ENCODE results near the gene GALNT2.

The GALNT2 gene

GRCh38 chr1:230187290-230187689, 120.3 kb downstream of the GALNT2 start:
- no peak for DNase-seq (ENCODE audit: low spot score)

DNA sequence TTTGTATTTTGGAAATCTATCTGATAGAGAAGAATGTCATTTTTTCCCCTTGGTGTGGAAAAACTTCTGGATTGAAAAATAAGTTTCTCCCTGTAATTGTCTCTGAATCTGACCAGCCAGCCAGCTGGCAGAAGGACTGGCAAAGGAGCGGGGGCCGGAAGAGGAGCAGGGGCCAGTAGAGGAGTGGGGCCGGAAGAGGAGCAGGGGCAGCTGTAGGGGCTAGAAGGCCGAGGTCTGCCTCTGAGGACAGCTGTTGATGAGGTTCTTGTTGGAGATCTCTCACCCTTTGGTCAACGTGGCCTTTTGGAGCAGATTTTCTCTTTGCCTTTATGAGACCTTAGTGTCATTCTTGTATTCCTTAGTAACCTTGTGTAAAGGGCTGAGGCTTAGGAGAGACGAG, 121.8 kb downstream of the GALNT2 start:
- no peak for DNase-seq (ENCODE audit: low spot score)

DNA sequence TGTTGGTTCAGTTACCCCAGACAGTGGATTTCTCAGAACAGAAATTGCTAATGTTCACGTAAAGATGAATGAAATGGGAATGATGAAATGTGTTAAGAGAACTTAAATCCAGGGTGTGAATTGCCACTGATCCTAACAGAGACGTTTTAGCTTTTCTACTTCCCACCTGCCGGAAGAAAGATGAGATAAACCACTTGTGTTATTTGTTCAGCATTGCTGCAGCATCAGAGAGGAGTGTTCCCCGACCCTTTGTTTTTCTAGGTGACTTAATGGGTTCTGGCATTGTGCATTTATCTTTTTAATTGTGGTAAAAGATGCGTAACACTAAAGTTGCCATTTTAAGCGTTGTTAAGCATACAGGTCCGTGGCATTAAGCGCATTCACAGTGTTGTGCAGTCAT, 122.3 kb downstream of the GALNT2 start:
- no peak for DNase-seq (ENCODE audit: low spot score)

DNA sequence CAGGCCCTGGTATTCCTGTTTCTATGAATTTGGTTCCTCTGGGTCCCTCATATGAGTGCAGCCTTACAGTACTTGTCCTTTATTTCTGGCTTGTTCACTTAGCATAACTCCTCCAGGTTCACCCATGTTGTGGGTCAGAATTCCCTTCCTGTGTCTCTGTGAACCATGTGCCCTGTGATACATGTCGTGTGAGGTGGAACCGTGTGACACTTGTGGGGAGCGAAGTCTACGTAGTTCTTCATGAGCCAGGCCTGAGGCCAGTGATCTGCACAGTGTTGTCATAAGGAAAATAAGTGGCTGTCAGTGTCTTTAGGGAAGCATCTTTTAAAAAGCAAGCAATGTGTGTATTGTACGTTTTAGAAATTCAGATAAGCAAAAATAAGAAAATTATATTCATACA, 122.8 kb downstream of the GALNT2 start:
- no peak for DNase-seq (ENCODE audit: low spot score)

GRCh38 chr1:230191079-230191804, 124.2 kb downstream of the GALNT2 start:
- DNase-seq (ENCODE audit: low spot score), result no peak

- no peak for DNase-seq (ENCODE audit: low spot score)
These were observed 124.8 kb downstream of the GALNT2 start for GRCh38 chr1:230191855-230192254.

DNA sequence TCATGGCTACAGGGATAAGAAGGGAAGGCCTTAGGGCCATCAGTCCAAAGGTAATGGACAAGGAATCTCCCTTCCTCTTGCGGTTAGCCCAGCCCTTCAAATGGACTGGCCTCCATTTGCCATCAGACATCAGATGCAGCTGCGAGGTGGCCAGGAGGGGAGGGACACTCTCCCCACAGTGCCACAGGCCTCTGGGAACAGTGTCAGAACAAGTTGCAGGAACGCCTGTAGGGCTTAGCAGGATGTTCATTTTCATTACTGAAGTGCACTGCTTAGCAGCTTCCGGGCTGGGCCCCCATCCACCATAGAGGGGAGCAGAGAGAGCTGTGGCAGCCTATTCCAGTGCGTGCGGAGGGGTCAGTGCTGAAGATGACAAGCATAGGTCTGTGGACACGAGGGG, 127.5 kb downstream of the GALNT2 start:
- DNase-seq (ENCODE audit: low spot score), result no peak

DNA sequence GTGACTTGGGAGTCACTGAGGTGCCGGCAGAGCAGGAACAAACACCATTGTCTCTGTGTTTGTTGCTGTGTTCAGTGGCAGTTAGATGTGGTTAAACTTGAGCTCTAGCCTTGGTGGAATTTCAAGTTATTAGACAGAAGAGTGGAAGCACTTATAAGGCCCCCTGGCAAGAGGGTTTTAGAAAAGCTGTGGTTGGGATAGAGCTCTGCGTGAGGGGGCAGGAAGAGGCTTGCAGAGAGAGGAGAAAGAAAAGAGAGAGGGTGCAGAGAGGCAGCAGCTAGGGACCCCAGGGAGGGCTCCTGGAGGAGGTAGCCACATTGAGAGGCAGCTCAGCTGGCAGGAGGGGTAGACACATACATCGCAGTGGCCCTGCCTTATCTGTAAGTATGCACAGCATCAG, 128.2 kb downstream of the GALNT2 start:
- no peak for DNase-seq (ENCODE audit: low spot score)

DNA sequence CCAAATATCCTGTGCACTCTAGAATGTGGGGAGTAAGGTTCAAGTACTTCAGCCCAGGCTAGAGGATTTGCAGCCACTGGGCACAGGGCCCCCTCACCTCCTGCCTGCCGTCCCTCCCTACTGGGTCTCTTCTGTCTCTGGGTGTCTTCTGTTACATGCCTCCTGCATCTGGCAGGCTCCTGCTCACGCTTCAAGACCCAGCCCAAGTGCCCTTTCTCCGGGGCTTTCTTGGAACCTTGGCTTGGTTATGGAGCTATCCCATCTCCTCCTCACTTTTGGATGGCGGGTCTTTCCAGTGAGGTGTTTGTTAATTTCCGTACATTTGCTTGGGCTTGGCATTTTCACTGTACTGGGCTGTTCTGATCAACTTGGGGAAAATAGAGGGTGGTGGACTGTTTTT, 129.0 kb downstream of the GALNT2 start:
- no peak for DNase-seq (ENCODE audit: low spot score)

- DNase-seq (ENCODE audit: low spot score), result no peak
These were observed 130.9 kb downstream of the GALNT2 start for GRCh38 chr1:230197644-230198567.

DNA sequence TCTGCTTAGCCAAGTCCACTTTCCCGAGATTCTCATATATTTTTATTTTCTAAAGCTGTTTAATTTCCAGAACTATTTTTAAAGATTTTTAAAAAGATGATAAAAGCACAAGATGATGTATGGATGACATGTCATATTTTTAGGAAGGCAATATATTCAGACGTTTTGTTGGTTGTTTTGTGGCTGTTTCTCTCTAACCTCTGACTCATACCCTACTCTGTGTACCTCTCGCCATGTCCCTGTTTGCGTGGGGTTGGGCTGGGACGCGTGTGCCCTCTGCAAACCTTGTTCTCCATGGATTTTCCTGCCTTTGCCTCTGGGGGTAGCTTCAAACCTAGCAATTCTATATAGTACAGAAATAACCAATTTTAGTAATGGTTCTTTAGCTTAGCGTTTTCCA, 132.0 kb downstream of the GALNT2 start:
- DNase-seq (ENCODE audit: low spot score), result no peak

GRCh38 chr1:230199554-230199953, 132.5 kb downstream of the GALNT2 start:
- DNase-seq (ENCODE audit: low spot score), result no peak

DNA sequence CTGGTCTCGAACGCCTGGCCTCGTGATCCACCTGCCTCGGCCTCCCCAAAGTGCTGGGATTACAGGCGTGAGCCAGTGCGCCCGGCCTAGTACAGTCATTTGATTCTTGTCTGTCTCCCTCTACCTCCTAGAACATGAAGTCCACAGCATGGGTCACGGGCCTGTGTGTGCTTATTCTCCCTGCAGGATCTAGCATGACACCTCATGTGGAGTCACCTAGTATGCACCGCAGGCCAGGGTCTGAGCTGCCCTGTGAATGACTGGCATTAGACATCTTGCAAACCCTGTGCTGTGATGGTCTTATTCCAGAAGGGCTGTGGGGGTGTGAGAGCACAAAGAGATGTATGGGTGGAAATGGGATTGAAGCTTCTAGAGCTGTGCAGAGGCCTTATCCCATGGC, 133.2 kb downstream of the GALNT2 start:
- no peak for DNase-seq (ENCODE audit: low spot score)

DNA sequence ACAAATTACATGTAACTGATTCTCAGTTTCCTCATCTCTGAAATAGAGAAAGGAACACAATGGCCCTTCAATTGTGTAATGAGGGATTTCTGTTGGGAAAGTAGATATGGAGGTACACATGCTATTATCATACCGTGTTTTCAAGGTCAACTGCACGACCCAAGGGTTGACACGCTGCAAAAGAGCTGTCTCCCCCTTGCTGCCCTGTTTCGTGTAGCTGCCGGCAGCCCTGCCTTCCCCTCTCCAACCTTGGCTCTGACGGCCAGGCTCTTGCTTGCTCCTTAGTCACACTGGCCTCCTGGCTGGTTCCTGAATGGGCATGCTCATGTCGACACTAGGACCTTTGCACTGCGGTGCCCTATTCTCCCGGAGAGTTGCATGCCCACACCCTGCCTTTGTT, 134.4 kb downstream of the GALNT2 start:
- DNase-seq (ENCODE audit: low spot score), result no peak

- DNase-seq (ENCODE audit: low spot score), result peak; percentile 56
These were observed 137.8 kb downstream of the GALNT2 start for GRCh38 chr1:230204842-230205241.

DNA sequence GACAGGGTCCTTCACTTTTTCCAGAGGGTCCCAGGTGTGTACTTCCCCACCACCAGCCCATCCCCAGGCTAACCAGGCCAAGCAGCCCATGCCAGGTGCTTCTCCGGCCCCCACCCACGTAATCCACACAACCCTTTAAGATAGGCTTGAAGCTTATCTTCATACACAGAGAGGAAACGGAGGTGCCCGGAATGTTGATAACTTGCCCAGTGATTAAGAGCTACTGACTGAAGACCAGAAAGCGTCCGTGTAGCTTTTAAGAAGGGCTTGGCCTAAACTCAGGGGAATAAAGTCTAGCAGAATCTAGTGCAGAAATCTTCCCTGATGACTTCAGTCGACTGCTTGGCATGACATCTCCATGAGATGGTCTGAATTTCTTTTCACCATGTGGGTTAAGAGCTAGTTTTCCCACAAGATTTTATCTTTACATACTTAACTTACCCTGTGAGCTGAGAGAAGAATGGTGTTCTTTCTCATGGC, 138.7 kb downstream of the GALNT2 start:
- DNase-seq (ENCODE audit: low spot score), result no peak

GRCh38 chr1:230206207-230206606, 139.2 kb downstream of the GALNT2 start:
- DNase-seq (ENCODE audit: low spot score), result no peak

DNA sequence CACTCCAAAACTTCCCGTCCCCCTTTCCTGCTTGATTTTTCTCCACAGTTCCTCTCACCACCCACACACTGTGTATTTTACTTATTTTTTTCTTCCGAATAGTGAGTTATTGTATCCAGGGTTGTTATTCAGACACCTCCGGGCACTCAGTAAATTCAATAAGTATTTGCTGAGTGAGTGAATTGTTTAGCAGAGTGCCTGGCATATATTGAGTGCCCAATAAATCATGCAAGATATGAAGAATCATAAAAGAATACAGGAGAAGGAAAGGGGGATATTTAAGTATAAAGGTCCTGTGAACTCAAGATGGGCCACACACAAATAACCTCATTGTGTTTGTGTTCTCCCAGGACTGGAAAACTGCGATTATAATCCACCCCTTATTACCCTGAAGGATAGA, 139.9 kb downstream of the GALNT2 start:
- DNase-seq (ENCODE audit: low spot score), result no peak

- DNase-seq (ENCODE audit: low spot score), result no peak
These were observed 140.6 kb downstream of the GALNT2 start for GRCh38 chr1:230207598-230207997.

- no peak for DNase-seq (ENCODE audit: low spot score)
These were observed 141.7 kb downstream of the GALNT2 start for GRCh38 chr1:230208619-230209261.

GRCh38 chr1:230210326-230210980, 143.4 kb downstream of the GALNT2 start:
- no peak for DNase-seq (ENCODE audit: low spot score)

GRCh38 chr1:230210981-230211336, 143.9 kb downstream of the GALNT2 start:
- DNase-seq (ENCODE audit: low spot score), result no peak
